Prostate gland (tissue), 2 donors: ENCODE results near the gene MPV17L2.

ENCODE experiments used
- POLR2A ChIP-seq: fragments of 450-650 bp; IDR thresholded peaks from one replicate; pipeline ENCODE4 v1.6.1; 2016; ENCODE audit warnings: antibody characterized with exemption, mild to moderate bottlenecking
- POLR2AphosphoS5 ChIP-seq: sonication (generic); formaldehyde crosslinking; IDR thresholded peaks from one replicate; pipeline ENCODE4 v1.6.1; 2017; ENCODE audit warnings: antibody characterized with exemption
- TF ChIP-seq, protein P1 (sequence below), 4 experiments: fragments of 200-600 bp in 2 of 4; fragments of 450-650 bp in 2 of 4; sonication (generic) in 2 of 4; IDR thresholded peaks; 1 replicate in 3 of 4; 2 replicates in 1 of 4; pipeline ENCODE4 v1.5.1; 2016 to 2019; ENCODE audit warnings: antibody characterized with exemption in 4 of 4, mild to moderate bottlenecking in 2 of 4, moderate library complexity in 2 of 4

DNA sequence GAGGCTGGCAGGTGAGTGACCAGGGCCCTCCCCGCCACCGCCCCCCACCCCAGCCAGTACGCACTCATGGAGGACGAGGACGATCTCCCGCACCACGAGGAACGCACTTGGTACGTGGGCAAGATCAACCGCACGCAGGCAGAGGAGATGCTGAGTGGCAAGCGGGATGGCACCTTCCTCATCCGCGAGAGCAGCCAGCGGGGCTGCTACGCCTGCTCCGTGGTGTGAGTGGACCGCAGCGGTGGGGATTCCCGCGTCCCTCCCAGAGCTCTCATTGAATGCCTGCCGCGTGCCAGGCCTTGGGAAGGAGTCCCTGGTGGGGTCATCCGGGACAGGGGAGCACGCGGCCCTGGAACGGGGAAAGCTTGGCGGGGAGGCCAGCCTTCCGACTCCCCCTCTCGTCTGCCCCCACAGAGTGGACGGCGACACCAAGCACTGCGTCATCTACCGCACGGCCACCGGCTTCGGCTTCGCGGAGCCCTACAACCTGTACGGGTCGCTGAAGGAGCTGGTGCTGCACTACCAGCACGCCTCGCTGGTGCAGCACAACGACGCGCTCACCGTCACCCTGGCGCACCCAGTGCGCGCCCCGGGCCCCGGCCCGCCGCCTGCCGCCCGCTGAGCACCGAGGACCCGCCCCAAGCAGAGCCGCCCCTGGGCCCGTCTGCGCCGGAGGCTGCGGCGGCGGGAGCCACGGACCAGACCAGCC lies 24.2 kb upstream of the MPV17L2 start:
- TF ChIP-seq POLR2AphosphoS5: no peak
- TF ChIP-seq, protein P1, sequence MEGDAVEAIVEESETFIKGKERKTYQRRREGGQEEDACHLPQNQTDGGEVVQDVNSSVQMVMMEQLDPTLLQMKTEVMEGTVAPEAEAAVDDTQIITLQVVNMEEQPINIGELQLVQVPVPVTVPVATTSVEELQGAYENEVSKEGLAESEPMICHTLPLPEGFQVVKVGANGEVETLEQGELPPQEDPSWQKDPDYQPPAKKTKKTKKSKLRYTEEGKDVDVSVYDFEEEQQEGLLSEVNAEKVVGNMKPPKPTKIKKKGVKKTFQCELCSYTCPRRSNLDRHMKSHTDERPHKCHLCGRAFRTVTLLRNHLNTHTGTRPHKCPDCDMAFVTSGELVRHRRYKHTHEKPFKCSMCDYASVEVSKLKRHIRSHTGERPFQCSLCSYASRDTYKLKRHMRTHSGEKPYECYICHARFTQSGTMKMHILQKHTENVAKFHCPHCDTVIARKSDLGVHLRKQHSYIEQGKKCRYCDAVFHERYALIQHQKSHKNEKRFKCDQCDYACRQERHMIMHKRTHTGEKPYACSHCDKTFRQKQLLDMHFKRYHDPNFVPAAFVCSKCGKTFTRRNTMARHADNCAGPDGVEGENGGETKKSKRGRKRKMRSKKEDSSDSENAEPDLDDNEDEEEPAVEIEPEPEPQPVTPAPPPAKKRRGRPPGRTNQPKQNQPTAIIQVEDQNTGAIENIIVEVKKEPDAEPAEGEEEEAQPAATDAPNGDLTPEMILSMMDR (IDR thresholded peaks at IDR 0.05): no peak
- TF ChIP-seq POLR2A: no peak
